ENCODE measurements around the gene PLCH2.

- TF ChIP-seq POLR2AphosphoS5 (IDR thresholded peaks at IDR 0.05; ENCODE audit: low read depth, low read length) (no peak), POLR2A (IDR thresholded peaks at IDR 0.05; ENCODE audit: low read depth, low read length) (no peak), TAF1 (IDR thresholded peaks at IDR 0.05; ENCODE audit: borderline replicate concordance, low read depth, low read length) (no peak)
These were observed 40.9 kb downstream of the PLCH2 start for GRCh38 chr1:2516946-2517345.

Measured in GM12892 (cell line).